GM12878 (cell line): ENCODE data around the gene IDI2. TPM values are rescaled to one million over a fixed set of nuclear protein-coding genes. Genes with fewer than 3 reads are reported as not detected.
"Not testable (repeated sequence)": the region's sequence is repeated elsewhere in the genome, so short reads cannot be mapped to it uniquely, and the experiment has no call there.

ENCODE experiments used
- ATAC-seq: fragments of 200-7000 bp; cut with Tn5 transposase; 3 replicates; pipeline ENCODE4 v1.9.1; 2020; ENCODE audit warnings: mild to moderate bottlenecking, moderate library complexity
- BruUV-seq: library from RNA; stranded (reverse); fragments of 400-500 nt; replicated peaks from 2 replicates; lab custom pipeline; 2021; lab: Mats Ljungman, UMichigan
- CTCF ChIA-PET: fragments of 300-600 bp; sonication (Branson Sonifier 250); formaldehyde crosslinking; extraction: SDS; loops from one replicate; lab custom pipeline; 2021; ENCODE audit warnings: inconsistent platforms; lab: Yijun Ruan, JAX
- POLR2A ChIA-PET: fragments of 350-600 bp; formaldehyde crosslinking; extraction: SDS; loops from one replicate; lab custom pipeline; 2021; ENCODE audit warnings: inconsistent platforms; lab: Charles Lee
- RAD21 ChIA-PET: fragments of 300-600 bp; sonication (Branson Sonifier 250); formaldehyde crosslinking; loops from one replicate; lab custom pipeline; 2023; ENCODE audit warnings: antibody characterized with exemption; ENCODE audit not compliant: unreplicated experiment; lab: Charles Lee
- SMC1A ChIA-PET: fragments of 300-600 bp; sonication (Branson Sonifier 250); formaldehyde crosslinking; loops from one replicate; lab custom pipeline; 2023; ENCODE audit not compliant: unreplicated experiment, uncharacterized antibody; lab: Charles Lee
- DNase-seq: peaks from one replicate; pipeline ENCODE4 v3.0.0-alpha.2; 2011; ENCODE audit warnings: low read depth, low spot score
- FAIRE-seq: peaks from 3 replicates; lab custom pipeline; 2011; peaks lifted over from hg19 to GRCh38; lab: Jason Lieb, UNC
- H2AFZ ChIP-seq: 2 replicates; pipeline ENCODE4 v1.6.0; 2011; ENCODE audit warnings: low read depth, low read length, control low read depth; ENCODE audit not compliant: control insufficient read depth
- H3K27ac ChIP-seq: 2 replicates; pipeline ENCODE4 v1.5.1; 2011; ENCODE audit warnings: control low read depth; ENCODE audit not compliant: control insufficient read depth, insufficient read depth
- H3K27me3 ChIP-seq, 2 experiments: replicated peaks in 1 of 2; 2 replicates each; pipeline versions ENCODE4 v1.6.0 to v1.6.1; 2011; ENCODE audit warnings: low read length in 1 of 2; ENCODE audit not compliant: control insufficient read depth in 2 of 2, insufficient read depth in 2 of 2
- H3K36me3 ChIP-seq, 2 experiments: 2 replicates each; pipeline ENCODE4 v1.5.1; 2011; ENCODE audit warnings: low read length in 1 of 2; ENCODE audit not compliant: control insufficient read depth in 2 of 2, insufficient read depth in 2 of 2
- H3K4me1 ChIP-seq: 2 replicates; pipeline ENCODE4 v1.6.1; 2011; ENCODE audit warnings: mild to moderate bottlenecking, low read length, moderate library complexity, mixed read lengths; ENCODE audit not compliant: control insufficient read depth, insufficient read depth
- H3K4me2 ChIP-seq: 2 replicates; pipeline ENCODE4 v1.6.0; 2011; ENCODE audit warnings: control low read depth; ENCODE audit not compliant: control insufficient read depth, insufficient read depth
- H3K4me3 ChIP-seq: fragments of 200-600 bp; sonication (generic); 2 replicates; pipeline ENCODE4 v1.5.1; 2016
- H3K79me2 ChIP-seq: 2 replicates; pipeline ENCODE4 v1.6.0; 2011; ENCODE audit warnings: low read length; ENCODE audit not compliant: control insufficient read depth, insufficient read depth
- H3K9ac ChIP-seq: 2 replicates; pipeline ENCODE4 v1.8.0; 2011; ENCODE audit warnings: low read length, control low read depth, mixed read lengths; ENCODE audit not compliant: control insufficient read depth, insufficient read depth
- H3K9me3 ChIP-seq: replicated peaks from 3 replicates; pipeline ENCODE4 v1.5.1; 2011; ENCODE audit warnings: mild to moderate bottlenecking, low read length; ENCODE audit not compliant: control insufficient read depth, insufficient read depth
- H4K20me1 ChIP-seq: 2 replicates; pipeline ENCODE4 v1.6.0; 2011; ENCODE audit not compliant: control insufficient read depth, insufficient read depth
- ATF2 ChIP-seq: IDR thresholded peaks from 2 replicates; pipeline ENCODE4 v1.6.1; 2012; ENCODE audit warnings: low read length, inconsistent platforms
- POLR2A ChIP-seq: IDR thresholded peaks from 2 replicates; pipeline ENCODE4 v1.6.1; 2011; ENCODE audit warnings: low read depth, mild to moderate bottlenecking, low read length
- POLR2AphosphoS2 ChIP-seq: IDR thresholded peaks from 2 replicates; pipeline ENCODE4 v1.6.1; 2011; ENCODE audit warnings: low read depth, mild to moderate bottlenecking, low read length, improper control_type of control experiment, moderate library complexity
- POLR2AphosphoS5 ChIP-seq: IDR thresholded peaks from 2 replicates; pipeline ENCODE4 v1.6.1; 2011; ENCODE audit warnings: mild to moderate bottlenecking, low read length, inconsistent platforms
- WGBS: methylation state at CpG from one replicate; pipeline ENCODE4 v1.1.6; 2016; ENCODE audit warnings: low lambda C conversion rate; ENCODE audit not compliant: insufficient replicate concordance, insufficient coverage; ENCODE audit errors: missing lambda C conversion rate; 5-methylcytosine and 5-hydroxymethylcytosine counted together
- in situ Hi-C: fragments of 300-500 bp; cut with MboI; formaldehyde crosslinking; loops from 9 replicates; pipeline ENCODE4 v1.14.3; 2018; ENCODE audit warnings: mixed read lengths
- intact Hi-C: fragments of 100-400 bp; cut with micrococcal nuclease; formaldehyde crosslinking; loops from one replicate; pipeline ENCODE4 v1.14.2; 2022; ENCODE audit not compliant: unreplicated experiment
- polyA plus RNA-seq, 11 experiments: library from polyadenylated mRNA; depleted of rRNA in 4 of 11; unstranded in 6 of 11; stranded (reverse) in 5 of 11; fragments of >200 nt; fragmentation: Nextera tagmentation in 4 of 11; fragmentation: Illumina TruSeq in 1 of 11; extraction: Ambion mirVana in 4 of 11; extraction: Trizol in 1 of 11; gene quantifications; 1 replicate in 1 of 11; 2 replicates in 10 of 11; pipeline versions ENCODE4 v1.2.1 to v1.2.3, GENCODE V29; 2011 to 2016; ENCODE audit warnings: inconsistent platforms in 2 of 11, missing spikeins in 2 of 11, low read depth in 1 of 11
- total RNA-seq, 4 experiments: library from RNA; depleted of rRNA in 3 of 4; stranded (reverse); fragments of >200 nt in 3 of 4; fragmentation: Illumina TruSeq in 1 of 4; extraction: Trizol in 1 of 4; gene quantifications; 2 replicates each; pipeline versions ENCODE4 v1.2.1 to v1.2.3, GENCODE V29; 2013 to 2021
- TF ChIP-seq, protein P1 (sequence below): IDR thresholded peaks from 2 replicates; pipeline ENCODE4 v1.6.1; 2012; ENCODE audit warnings: improper control_type of control experiment, low read depth, low read length; ENCODE audit not compliant: insufficient replicate concordance

The IDI2 gene
- total and polyA plus RNA-seq, 10 of the 15 experiments (the other 5 are each of a cell fraction or from before 2014, with no cell fraction given): 0.06 TPM; not detected in 9

GRCh38 chr10:1038769-1039168 lies 13.1 kb upstream of the IDI2 start:
- ATAC-seq: not testable (repeated sequence)
- intact Hi-C loops: loop anchor here (2.0 kb wide), 1 partner anchor 64 kb away; no protein-coding TSS in a partner anchor
- peak; percentile 57 for TF ChIP-seq POLR2A
- TF ChIP-seq POLR2AphosphoS2: 0 out of 2 replicates have a peak, but pooled peaks have one; percentile 39
- peak; percentile 66; the same call in 1 of the 2 replicates for TF ChIP-seq POLR2AphosphoS5
- peak; percentile 47; the same call in 1 of the 2 replicates for TF ChIP-seq ATF2
- TF ChIP-seq, protein P1, sequence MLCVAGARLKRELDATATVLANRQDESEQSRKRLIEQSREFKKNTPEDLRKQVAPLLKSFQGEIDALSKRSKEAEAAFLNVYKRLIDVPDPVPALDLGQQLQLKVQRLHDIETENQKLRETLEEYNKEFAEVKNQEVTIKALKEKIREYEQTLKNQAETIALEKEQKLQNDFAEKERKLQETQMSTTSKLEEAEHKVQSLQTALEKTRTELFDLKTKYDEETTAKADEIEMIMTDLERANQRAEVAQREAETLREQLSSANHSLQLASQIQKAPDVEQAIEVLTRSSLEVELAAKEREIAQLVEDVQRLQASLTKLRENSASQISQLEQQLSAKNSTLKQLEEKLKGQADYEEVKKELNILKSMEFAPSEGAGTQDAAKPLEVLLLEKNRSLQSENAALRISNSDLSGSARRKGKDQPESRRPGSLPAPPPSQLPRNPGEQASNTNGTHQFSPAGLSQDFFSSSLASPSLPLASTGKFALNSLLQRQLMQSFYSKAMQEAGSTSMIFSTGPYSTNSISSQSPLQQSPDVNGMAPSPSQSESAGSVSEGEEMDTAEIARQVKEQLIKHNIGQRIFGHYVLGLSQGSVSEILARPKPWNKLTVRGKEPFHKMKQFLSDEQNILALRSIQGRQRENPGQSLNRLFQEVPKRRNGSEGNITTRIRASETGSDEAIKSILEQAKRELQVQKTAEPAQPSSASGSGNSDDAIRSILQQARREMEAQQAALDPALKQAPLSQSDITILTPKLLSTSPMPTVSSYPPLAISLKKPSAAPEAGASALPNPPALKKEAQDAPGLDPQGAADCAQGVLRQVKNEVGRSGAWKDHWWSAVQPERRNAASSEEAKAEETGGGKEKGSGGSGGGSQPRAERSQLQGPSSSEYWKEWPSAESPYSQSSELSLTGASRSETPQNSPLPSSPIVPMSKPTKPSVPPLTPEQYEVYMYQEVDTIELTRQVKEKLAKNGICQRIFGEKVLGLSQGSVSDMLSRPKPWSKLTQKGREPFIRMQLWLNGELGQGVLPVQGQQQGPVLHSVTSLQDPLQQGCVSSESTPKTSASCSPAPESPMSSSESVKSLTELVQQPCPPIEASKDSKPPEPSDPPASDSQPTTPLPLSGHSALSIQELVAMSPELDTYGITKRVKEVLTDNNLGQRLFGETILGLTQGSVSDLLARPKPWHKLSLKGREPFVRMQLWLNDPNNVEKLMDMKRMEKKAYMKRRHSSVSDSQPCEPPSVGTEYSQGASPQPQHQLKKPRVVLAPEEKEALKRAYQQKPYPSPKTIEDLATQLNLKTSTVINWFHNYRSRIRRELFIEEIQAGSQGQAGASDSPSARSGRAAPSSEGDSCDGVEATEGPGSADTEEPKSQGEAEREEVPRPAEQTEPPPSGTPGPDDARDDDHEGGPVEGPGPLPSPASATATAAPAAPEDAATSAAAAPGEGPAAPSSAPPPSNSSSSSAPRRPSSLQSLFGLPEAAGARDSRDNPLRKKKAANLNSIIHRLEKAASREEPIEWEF: peak; percentile 67
- TF ChIP-seq, all 136 proteins: peak for 5; not testable (repeated sequence) for 131
- H3K9me3 ChIP-seq, H3K27me3 ChIP-seq, H3K27ac ChIP-seq, H3K4me3 ChIP-seq, H2AFZ ChIP-seq, CTCF ChIA-PET, H3K4me1 ChIP-seq, in situ Hi-C loops, RAD21 ChIA-PET, BruUV-seq, H3K4me2 ChIP-seq, H3K9ac ChIP-seq, DNase-seq, FAIRE-seq, H4K20me1 ChIP-seq, POLR2A ChIA-PET: not testable (repeated sequence)
- 0% methylated on average over 1 of the region's 20 CpGs for WGBS
- Histone ChIP-seq H3K79me2 (peaks cover 12% of the 10 kb centered on the region), H3K36me3 (peaks cover 2 to 12% of the 10 kb centered on the region in 2 experiments)
- SMC1A ChIA-PET: interaction anchor here (1.0 kb wide), 1 partner anchor 45 kb away, joined by 3 read pairs; no protein-coding TSS in a partner anchor
